ENCODE results near the gene PBX3. TPM values are rescaled to one million over a fixed set of nuclear protein-coding genes. Genes with fewer than 3 reads are reported as not detected.

PBX3 gene
- polyA plus RNA-seq, 3 donors = 27.8 to 30.6 (median 29.9) TPM

- DNase-seq (ENCODE audit: extremely low read depth in 1 of 11, low read depth in 9 of 11, low spot score in 4 of 11) = peak; percentile 69 to 92 (median 86)
These were observed 978 bp upstream of the PBX3 start for GRCh38 chr9:125746017-125746773.

- no peak for DNase-seq (ENCODE audit: extremely low read depth in 1 of 11, low read depth in 9 of 11, low spot score in 4 of 11)
These were observed 460 bp upstream of the PBX3 start for GRCh38 chr9:125746774-125747052.

GRCh38 chr9:125747765-125748445, 732 bp downstream of the PBX3 start:
- no peak for DNase-seq (ENCODE audit: extremely low read depth in 1 of 11, low read depth in 9 of 11, low spot score in 4 of 11)

GRCh38 chr9:125748446-125749099, 1.4 kb downstream of the PBX3 start:
- DNase-seq (ENCODE audit: extremely low read depth in 1 of 11, low read depth in 9 of 11, low spot score in 4 of 11) = no peak

- DNase-seq (ENCODE audit: extremely low read depth in 1 of 11, low read depth in 9 of 11, low spot score in 4 of 11) = no peak
These were observed 2.2 kb downstream of the PBX3 start for GRCh38 chr9:125749287-125749935.

GRCh38 chr9:125749951-125750626, 2.9 kb downstream of the PBX3 start:
- DNase-seq (ENCODE audit: extremely low read depth in 1 of 11, low read depth in 9 of 11, low spot score in 4 of 11) = no peak

GRCh38 chr9:125750627-125751011, 3.4 kb downstream of the PBX3 start:
- no peak for DNase-seq (ENCODE audit: extremely low read depth in 1 of 11, low read depth in 9 of 11, low spot score in 4 of 11)

- DNase-seq (ENCODE audit: extremely low read depth in 1 of 11, low read depth in 9 of 11, low spot score in 4 of 11) = no peak
These were observed 5.0 kb downstream of the PBX3 start for GRCh38 chr9:125752070-125752628.

GRCh38 chr9:125754096-125754495, 6.9 kb downstream of the PBX3 start:
- no peak for DNase-seq (ENCODE audit: extremely low read depth in 1 of 11, low read depth in 9 of 11, low spot score in 4 of 11)

GRCh38 chr9:125755340-125755739, 8.2 kb downstream of the PBX3 start:
- no peak for DNase-seq (ENCODE audit: extremely low read depth in 1 of 11, low read depth in 9 of 11, low spot score in 4 of 11)

- DNase-seq (ENCODE audit: extremely low read depth in 1 of 11, low read depth in 9 of 11, low spot score in 4 of 11) = no peak
These were observed 9.3 kb downstream of the PBX3 start for GRCh38 chr9:125756518-125756917.

GRCh38 chr9:125757834-125758233, 10.7 kb downstream of the PBX3 start:
- no peak for DNase-seq (ENCODE audit: extremely low read depth in 1 of 11, low read depth in 9 of 11, low spot score in 4 of 11)

GRCh38 chr9:125758986-125759763, 12.0 kb downstream of the PBX3 start:
- DNase-seq (ENCODE audit: extremely low read depth in 1 of 11, low read depth in 9 of 11, low spot score in 4 of 11) = no peak

- no peak for DNase-seq (ENCODE audit: extremely low read depth in 1 of 11, low read depth in 9 of 11, low spot score in 4 of 11)
These were observed 12.6 kb downstream of the PBX3 start for GRCh38 chr9:125759764-125760129.

GRCh38 chr9:125760537-125760936, 13.4 kb downstream of the PBX3 start:
- DNase-seq (ENCODE audit: extremely low read depth in 1 of 11, low read depth in 9 of 11, low spot score in 4 of 11) = no peak

- no peak for DNase-seq (ENCODE audit: extremely low read depth in 1 of 11, low read depth in 9 of 11, low spot score in 4 of 11)
These were observed 14.7 kb downstream of the PBX3 start for GRCh38 chr9:125761676-125762450.

GRCh38 chr9:125763394-125763801, 16.2 kb downstream of the PBX3 start:
- peak in 5 of 11 donors; percentile 45 to 71 (median 64) for DNase-seq (ENCODE audit: extremely low read depth in 1 of 11, low read depth in 9 of 11, low spot score in 4 of 11)

- no peak for DNase-seq (ENCODE audit: extremely low read depth in 1 of 11, low read depth in 9 of 11, low spot score in 4 of 11)
These were observed 17.0 kb downstream of the PBX3 start for GRCh38 chr9:125764198-125764597.

Data from renal cortex interstitium (tissue), 11 donors.